Mesothelial cell of epicardium (in vitro differentiated cells): ENCODE data around the gene PPIP5K2. TPM values are rescaled to one million over a fixed set of nuclear protein-coding genes. Genes with fewer than 3 reads are reported as not detected.

Experiments used
- DNase-seq, 2 experiments: peaks; one replicate each; pipeline ENCODE4 v3.0.0; 2021; ENCODE audit warnings: low spot score in 2 of 2; ENCODE audit not compliant: unreplicated experiment in 2 of 2
- H3K27ac Mint-ChIP-seq: 2 replicates; pipeline ENCODE4 v1.8.0; 2021; ENCODE audit warnings: mixed read lengths
- H3K27me3 Mint-ChIP-seq: 2 replicates; pipeline ENCODE4 v1.8.0; 2021; ENCODE audit warnings: low read depth, mixed read lengths
- H3K36me3 Mint-ChIP-seq: 2 replicates; pipeline ENCODE4 v1.8.0; 2021; ENCODE audit warnings: mixed read lengths
- H3K4me1 Mint-ChIP-seq: 2 replicates; pipeline ENCODE4 v1.8.0; 2021; ENCODE audit warnings: mixed read lengths
- H3K4me3 Mint-ChIP-seq: 2 replicates; pipeline ENCODE4 v1.8.0; 2021; ENCODE audit warnings: mild to moderate bottlenecking, moderate library complexity, mixed read lengths
- H3K9me3 Mint-ChIP-seq: 2 replicates; pipeline ENCODE4 v1.8.0; 2021; ENCODE audit warnings: mixed read lengths
- total RNA-seq: library from RNA; stranded (reverse); gene quantifications from 3 replicates; pipeline ENCODE4 v1.2.1, GENCODE V29; 2021
- TF ChIP-seq, protein P1 (sequence below): fragments of 200-600 bp; sonication (generic); IDR thresholded peaks from one replicate; pipeline ENCODE4 v1.5.0; 2021; ENCODE audit warnings: antibody characterized with exemption; ENCODE audit not compliant: unreplicated experiment

PPIP5K2 gene
- total RNA-seq, 1 donor from 2014 or later, result 79.4 TPM

DNA sequence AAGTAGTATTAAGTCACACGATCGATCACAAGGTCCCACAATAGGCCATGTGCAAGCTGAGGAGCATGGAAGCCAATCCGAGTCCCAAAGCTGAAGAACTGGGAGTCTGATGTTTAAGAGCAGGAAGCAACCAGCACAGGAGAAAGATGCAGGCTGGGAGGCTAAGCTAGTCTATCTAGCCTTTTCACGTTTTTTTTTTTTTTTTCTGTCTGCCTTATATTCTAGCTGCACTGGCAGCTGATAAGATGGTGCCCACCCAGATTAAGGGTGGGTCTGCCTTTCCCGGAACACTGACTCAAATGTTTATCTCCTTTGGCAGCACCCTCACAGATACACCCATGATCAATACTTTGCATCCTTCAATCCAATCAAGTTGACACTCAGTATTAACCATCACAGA lies 6.5 kb downstream of the PPIP5K2 start:
- H3K27ac Mint-ChIP-seq, result no peak overlapping the region
- H3K4me1 Mint-ChIP-seq, result peaks cover 12% of the 10 kb centered on the region
- no peaks in the 10 kb centered on the region for H3K9me3 Mint-ChIP-seq
- DNase-seq, result no peak
- TF ChIP-seq, protein P1, sequence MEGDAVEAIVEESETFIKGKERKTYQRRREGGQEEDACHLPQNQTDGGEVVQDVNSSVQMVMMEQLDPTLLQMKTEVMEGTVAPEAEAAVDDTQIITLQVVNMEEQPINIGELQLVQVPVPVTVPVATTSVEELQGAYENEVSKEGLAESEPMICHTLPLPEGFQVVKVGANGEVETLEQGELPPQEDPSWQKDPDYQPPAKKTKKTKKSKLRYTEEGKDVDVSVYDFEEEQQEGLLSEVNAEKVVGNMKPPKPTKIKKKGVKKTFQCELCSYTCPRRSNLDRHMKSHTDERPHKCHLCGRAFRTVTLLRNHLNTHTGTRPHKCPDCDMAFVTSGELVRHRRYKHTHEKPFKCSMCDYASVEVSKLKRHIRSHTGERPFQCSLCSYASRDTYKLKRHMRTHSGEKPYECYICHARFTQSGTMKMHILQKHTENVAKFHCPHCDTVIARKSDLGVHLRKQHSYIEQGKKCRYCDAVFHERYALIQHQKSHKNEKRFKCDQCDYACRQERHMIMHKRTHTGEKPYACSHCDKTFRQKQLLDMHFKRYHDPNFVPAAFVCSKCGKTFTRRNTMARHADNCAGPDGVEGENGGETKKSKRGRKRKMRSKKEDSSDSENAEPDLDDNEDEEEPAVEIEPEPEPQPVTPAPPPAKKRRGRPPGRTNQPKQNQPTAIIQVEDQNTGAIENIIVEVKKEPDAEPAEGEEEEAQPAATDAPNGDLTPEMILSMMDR, result no peak
- H3K27me3 Mint-ChIP-seq, result no peaks in the 10 kb centered on the region
- H3K4me3 Mint-ChIP-seq, result no peak overlapping the region
- peaks cover 3% of the 10 kb centered on the region for H3K36me3 Mint-ChIP-seq

DNA sequence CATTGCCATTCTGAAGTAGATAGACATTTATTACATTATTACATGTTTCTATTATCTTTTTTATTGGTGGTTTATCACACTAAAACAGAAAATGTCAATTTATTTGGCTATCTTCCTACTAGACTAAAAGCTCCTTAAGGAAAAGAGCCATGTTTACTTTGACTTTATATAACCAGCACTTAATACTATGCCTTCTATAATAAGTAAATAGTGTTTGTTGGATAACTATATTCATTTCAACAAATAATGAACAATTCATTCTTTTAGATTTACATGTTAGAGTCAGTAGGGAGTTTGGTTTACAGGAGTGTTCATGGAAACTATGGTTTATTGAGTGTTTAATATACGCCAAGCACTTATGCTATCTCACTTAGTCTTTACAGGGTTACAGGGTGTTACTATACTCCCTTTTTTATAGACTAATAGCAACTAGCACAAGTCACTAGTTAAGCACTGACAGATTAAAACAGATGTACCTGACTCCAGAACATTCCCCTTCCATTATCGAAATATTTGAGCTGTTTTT lies 7.3 kb downstream of the PPIP5K2 start:
- no peak overlapping the region for H3K27ac Mint-ChIP-seq
- H3K27me3 Mint-ChIP-seq, result no peaks in the 10 kb centered on the region
- H3K4me1 Mint-ChIP-seq, result peaks cover 4% of the 10 kb centered on the region
- peaks cover 6% of the 10 kb centered on the region for H3K36me3 Mint-ChIP-seq
- no peaks in the 10 kb centered on the region for H3K9me3 Mint-ChIP-seq
- DNase-seq, result no peak
- TF ChIP-seq, protein P1, result no peak
- H3K4me3 Mint-ChIP-seq, result no peak overlapping the region

DNA sequence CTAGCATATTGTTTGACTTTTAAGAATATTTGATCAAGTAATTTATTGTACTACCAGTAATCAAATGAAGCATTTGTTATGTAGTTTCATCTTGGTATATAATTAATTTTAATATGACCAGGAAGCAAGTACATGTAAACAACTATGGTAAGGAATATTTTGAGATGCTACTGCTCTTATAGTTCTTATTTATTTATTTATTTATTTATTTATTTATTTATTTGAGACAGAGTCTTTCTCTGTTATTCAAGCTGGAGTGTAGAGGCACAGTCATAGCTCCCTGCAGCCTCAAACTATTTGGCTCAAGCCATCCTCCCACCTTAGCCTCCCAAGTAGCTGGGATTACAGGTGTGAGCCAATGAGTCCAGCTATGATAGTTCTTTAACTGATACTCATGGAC lies 8.1 kb downstream of the PPIP5K2 start:
- no peaks in the 10 kb centered on the region for H3K9me3 Mint-ChIP-seq
- H3K4me3 Mint-ChIP-seq, result no peak overlapping the region
- H3K36me3 Mint-ChIP-seq, result peaks cover 3% of the 10 kb centered on the region
- TF ChIP-seq, protein P1, result no peak
- H3K4me1 Mint-ChIP-seq, result no peaks in the 10 kb centered on the region
- no peak overlapping the region for H3K27ac Mint-ChIP-seq
- DNase-seq, result no peak
- no peaks in the 10 kb centered on the region for H3K27me3 Mint-ChIP-seq

DNA sequence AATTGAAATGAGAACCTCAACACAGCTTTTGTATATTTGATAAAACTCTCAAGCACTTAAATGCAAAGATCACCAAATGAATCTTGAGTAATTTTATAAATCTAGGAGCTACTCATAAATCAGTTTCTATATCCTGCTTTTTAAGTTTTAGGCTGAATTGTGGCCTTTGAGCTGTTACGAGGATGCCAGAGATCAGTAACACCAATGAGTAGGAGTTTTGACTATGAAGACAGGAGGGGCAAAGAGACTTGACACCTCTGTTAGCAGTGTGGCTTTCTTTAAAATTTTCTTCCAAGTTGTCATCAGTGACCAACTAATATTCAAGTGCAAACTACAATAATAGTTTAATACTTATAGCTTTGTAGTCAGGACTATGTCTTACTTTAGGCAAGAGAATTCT lies 12.6 kb downstream of the PPIP5K2 start:
- Mint-ChIP-seq H3K27ac (no peak overlapping the region), H3K4me3 (no peak overlapping the region), H3K4me1 (no peaks in the 10 kb centered on the region), H3K27me3 (no peaks in the 10 kb centered on the region), H3K36me3 (peaks cover 10% of the 10 kb centered on the region), H3K9me3 (no peaks in the 10 kb centered on the region)
- no peak for DNase-seq
- TF ChIP-seq, protein P1, result no peak

DNA sequence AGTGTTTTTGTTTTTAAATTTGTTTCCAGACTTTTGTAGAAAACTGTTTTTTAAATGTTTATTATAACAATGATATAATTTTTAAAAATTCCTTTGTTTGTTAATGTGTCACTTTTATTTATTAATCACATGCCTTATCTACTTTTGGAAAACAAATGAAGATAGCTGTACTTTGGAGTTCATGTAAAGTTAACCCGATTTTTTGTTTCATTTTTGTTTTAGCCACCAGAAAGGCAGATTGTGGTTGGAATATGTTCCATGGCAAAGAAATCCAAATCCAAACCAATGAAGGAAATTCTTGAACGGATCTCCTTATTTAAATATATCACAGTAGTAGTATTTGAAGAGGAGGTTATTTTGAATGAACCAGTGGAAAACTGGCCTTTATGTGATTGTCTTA lies 13.1 kb downstream of the PPIP5K2 start:
- no peak overlapping the region for H3K4me3 Mint-ChIP-seq
- H3K36me3 Mint-ChIP-seq, result peaks cover 10% of the 10 kb centered on the region
- DNase-seq, result no peak
- TF ChIP-seq, protein P1, result no peak
- no peaks in the 10 kb centered on the region for H3K9me3 Mint-ChIP-seq
- H3K27me3 Mint-ChIP-seq, result no peaks in the 10 kb centered on the region
- H3K27ac Mint-ChIP-seq, result no peak overlapping the region
- H3K4me1 Mint-ChIP-seq, result no peaks in the 10 kb centered on the region

DNA sequence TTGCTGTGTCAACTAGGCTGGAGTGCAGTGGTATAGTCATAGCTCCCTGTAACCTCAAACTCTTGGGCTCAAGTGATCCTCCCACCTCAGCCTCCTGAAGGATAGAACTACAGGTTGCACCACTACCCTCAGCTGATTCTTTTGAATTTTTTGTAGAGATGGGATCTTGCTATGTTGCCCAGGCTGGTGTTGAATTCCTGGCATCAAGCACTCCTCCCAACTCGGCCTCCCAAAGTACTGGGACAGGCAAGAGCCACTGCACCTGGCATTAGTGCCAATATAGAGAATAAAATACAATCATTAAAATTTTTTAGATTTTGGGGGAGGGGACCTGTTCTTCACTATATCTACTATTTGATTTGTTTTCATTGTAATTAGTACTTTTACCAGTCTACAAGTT lies 15.4 kb downstream of the PPIP5K2 start:
- Mint-ChIP-seq H3K4me1 (no peaks in the 10 kb centered on the region), H3K36me3 (peaks cover 24% of the 10 kb centered on the region), H3K4me3 (no peak overlapping the region), H3K27me3 (no peaks in the 10 kb centered on the region), H3K9me3 (no peaks in the 10 kb centered on the region), H3K27ac (no peak overlapping the region)
- TF ChIP-seq, protein P1, result no peak
- DNase-seq, result no peak
